BLaER1 (cell line): ENCODE data around the gene TSPAN7.
A peak's percentile ranks its signal among the peaks of the same experiment; 100 is the strongest.

Source experiments
- H3K27ac ChIP-seq: shearing (Covaris generic); formaldehyde crosslinking; 2 replicates; pipeline ENCODE4 v1.8.1; 2022
- H3K27me3 ChIP-seq: shearing (Covaris generic); formaldehyde crosslinking; 2 replicates; pipeline ENCODE4 v1.8.1; 2022
- H3K36me3 ChIP-seq: shearing (Covaris generic); formaldehyde crosslinking; 2 replicates; pipeline ENCODE4 v1.8.1; 2022
- H3K4me1 ChIP-seq: shearing (Covaris generic); formaldehyde crosslinking; 2 replicates; pipeline ENCODE4 v1.8.1; 2022
- H3K4me2 ChIP-seq: shearing (Covaris generic); formaldehyde crosslinking; 2 replicates; pipeline ENCODE4 v1.8.1; 2022
- H3K4me3 ChIP-seq: shearing (Covaris generic); formaldehyde crosslinking; 2 replicates; pipeline ENCODE4 v1.8.1; 2022
- H3K9ac ChIP-seq: shearing (Covaris generic); formaldehyde crosslinking; 2 replicates; pipeline ENCODE4 v1.8.1; 2022
- H3K9me3 ChIP-seq: shearing (Covaris generic); formaldehyde crosslinking; 2 replicates; pipeline ENCODE4 v1.8.1; 2022
- H4K20me1 ChIP-seq: shearing (Covaris generic); formaldehyde crosslinking; 2 replicates; pipeline ENCODE4 v1.8.1; 2022
- Cebpa-rat ChIP-seq: shearing (Covaris generic); IDR thresholded peaks from 2 replicates; pipeline ENCODE4 v1.8.1; 2022

TSPAN7 gene

GRCh38 chrX:38612281-38612680, 50.9 kb downstream of the TSPAN7 start:
- no peak overlapping the region for H3K4me3 ChIP-seq

GRCh38 chrX:38614485-38614884, 53.1 kb downstream of the TSPAN7 start:
- Histone ChIP-seq H3K4me3 (no peak overlapping the region), H3K4me2 (no peak overlapping the region), H4K20me1 (no peaks in the 10 kb centered on the region), H3K9ac (no peak overlapping the region), H3K9me3 (no peaks in the 10 kb centered on the region), H3K36me3 (no peaks in the 10 kb centered on the region), H3K4me1 (peaks cover 8% of the 10 kb centered on the region), H3K27ac (no peak overlapping the region), H3K27me3 (no peaks in the 10 kb centered on the region)
- no peak for TF ChIP-seq Cebpa-rat

More at GRCh38 chrX:38612281-38612680, 50.9 kb downstream of the TSPAN7 start:
- Histone ChIP-seq H3K4me1 (peaks cover 11% of the 10 kb centered on the region), H3K27me3 (no peaks in the 10 kb centered on the region), H3K9ac (no peak overlapping the region), H3K9me3 (no peaks in the 10 kb centered on the region), H3K27ac (no peak overlapping the region), H3K4me2 (no peak overlapping the region), H4K20me1 (no peaks in the 10 kb centered on the region), H3K36me3 (no peaks in the 10 kb centered on the region)
- TF ChIP-seq Cebpa-rat: no peak

GRCh38 chrX:38616904-38617303, 55.6 kb downstream of the TSPAN7 start:
- no peaks in the 10 kb centered on the region for H3K36me3 ChIP-seq
- H3K4me2 ChIP-seq: no peak overlapping the region
- peaks cover 8% of the 10 kb centered on the region for H3K4me1 ChIP-seq
- no peaks in the 10 kb centered on the region for H3K27me3 ChIP-seq
- no peaks in the 10 kb centered on the region for H3K9me3 ChIP-seq
- no peaks in the 10 kb centered on the region for H4K20me1 ChIP-seq
- no peak overlapping the region for H3K9ac ChIP-seq
- no peak overlapping the region for H3K4me3 ChIP-seq
- TF ChIP-seq Cebpa-rat: no peak
- H3K27ac ChIP-seq: no peak overlapping the region

GRCh38 chrX:38618180-38618579, 56.8 kb downstream of the TSPAN7 start:
- Histone ChIP-seq H3K4me3 (no peak overlapping the region), H3K9me3 (no peaks in the 10 kb centered on the region), H3K4me1 (peaks cover 8% of the 10 kb centered on the region), H4K20me1 (no peaks in the 10 kb centered on the region), H3K27ac (no peak overlapping the region), H3K27me3 (no peaks in the 10 kb centered on the region), H3K36me3 (no peaks in the 10 kb centered on the region), H3K9ac (no peak overlapping the region), H3K4me2 (peak overlapping the region; percentile 8; the same call in 1 of the 2 replicates)
- TF ChIP-seq Cebpa-rat: no peak

GRCh38 chrX:38620623-38621022, 59.3 kb downstream of the TSPAN7 start:
- no peaks in the 10 kb centered on the region for H3K27me3 ChIP-seq
- TF ChIP-seq Cebpa-rat: no peak
- no peak overlapping the region for H3K27ac ChIP-seq
- no peak overlapping the region for H3K4me3 ChIP-seq
- H4K20me1 ChIP-seq: no peaks in the 10 kb centered on the region
- H3K36me3 ChIP-seq: no peaks in the 10 kb centered on the region
- no peaks in the 10 kb centered on the region for H3K9me3 ChIP-seq
- no peak overlapping the region for H3K4me2 ChIP-seq
- peaks cover 19% of the 10 kb centered on the region for H3K4me1 ChIP-seq
- H3K9ac ChIP-seq: no peak overlapping the region

GRCh38 chrX:38626296-38626695, 65.0 kb downstream of the TSPAN7 start:
- H3K4me1 ChIP-seq: peaks cover 10% of the 10 kb centered on the region
- H4K20me1 ChIP-seq: no peaks in the 10 kb centered on the region
- TF ChIP-seq Cebpa-rat: no peak
- H3K4me2 ChIP-seq: no peak overlapping the region
- no peak overlapping the region for H3K27ac ChIP-seq
- H3K36me3 ChIP-seq: no peaks in the 10 kb centered on the region
- H3K4me3 ChIP-seq: no peak overlapping the region
- H3K27me3 ChIP-seq: no peaks in the 10 kb centered on the region
- H3K9me3 ChIP-seq: no peaks in the 10 kb centered on the region
- H3K9ac ChIP-seq: no peak overlapping the region

GRCh38 chrX:38627683-38628082, 66.3 kb downstream of the TSPAN7 start:
- peaks cover 10% of the 10 kb centered on the region for H3K4me1 ChIP-seq
- H3K4me3 ChIP-seq: no peak overlapping the region
- H4K20me1 ChIP-seq: no peaks in the 10 kb centered on the region
- no peak overlapping the region for H3K27ac ChIP-seq
- H3K27me3 ChIP-seq: no peaks in the 10 kb centered on the region
- TF ChIP-seq Cebpa-rat: no peak
- H3K4me2 ChIP-seq: no peak overlapping the region
- H3K9me3 ChIP-seq: no peaks in the 10 kb centered on the region
- no peak overlapping the region for H3K9ac ChIP-seq
- H3K36me3 ChIP-seq: no peaks in the 10 kb centered on the region

- no peak for TF ChIP-seq Cebpa-rat
- Histone ChIP-seq H3K4me3 (no peak overlapping the region), H4K20me1 (no peaks in the 10 kb centered on the region), H3K36me3 (no peaks in the 10 kb centered on the region), H3K27me3 (no peaks in the 10 kb centered on the region), H3K27ac (no peak overlapping the region), H3K9me3 (no peaks in the 10 kb centered on the region), H3K4me2 (no peak overlapping the region), H3K4me1 (peaks cover 9% of the 10 kb centered on the region), H3K9ac (no peak overlapping the region)
These were observed 67.2 kb downstream of the TSPAN7 start for GRCh38 chrX:38628587-38628986.

GRCh38 chrX:38632516-38632915, 71.2 kb downstream of the TSPAN7 start:
- 0 out of 2 replicates have a peak, but pooled peaks cover 3% of the 10 kb centered on the region for H3K4me1 ChIP-seq
- H4K20me1 ChIP-seq: no peaks in the 10 kb centered on the region
- H3K27ac ChIP-seq: no peak overlapping the region
- H3K27me3 ChIP-seq: no peaks in the 10 kb centered on the region
- no peaks in the 10 kb centered on the region for H3K9me3 ChIP-seq
- TF ChIP-seq Cebpa-rat: no peak
- no peak overlapping the region for H3K9ac ChIP-seq
- no peak overlapping the region for H3K4me3 ChIP-seq
- no peak overlapping the region for H3K4me2 ChIP-seq
- H3K36me3 ChIP-seq: no peaks in the 10 kb centered on the region

GRCh38 chrX:38634665-38635064, 73.3 kb downstream of the TSPAN7 start:
- no peaks in the 10 kb centered on the region for H3K9me3 ChIP-seq
- no peaks in the 10 kb centered on the region for H4K20me1 ChIP-seq
- no peaks in the 10 kb centered on the region for H3K36me3 ChIP-seq
- no peaks in the 10 kb centered on the region for H3K27me3 ChIP-seq
- no peak for TF ChIP-seq Cebpa-rat
- no peak overlapping the region for H3K9ac ChIP-seq
- 0 out of 2 replicates have a peak, but pooled peaks cover 3% of the 10 kb centered on the region for H3K4me1 ChIP-seq
- no peak overlapping the region for H3K4me3 ChIP-seq
- no peak overlapping the region for H3K4me2 ChIP-seq
- H3K27ac ChIP-seq: no peak overlapping the region
